Large intestine (tissue), 3 donors: ENCODE data around the gene TGFBR2. TPM values are rescaled to one million over a fixed set of nuclear protein-coding genes. Genes with fewer than 3 reads are reported as not detected.
A peak's percentile ranks its signal among the peaks of the same experiment; 100 is the strongest.

Experiments
- DNase-seq, 2 donors: peaks; one replicate each; pipeline versions ENCODE4 v3.0.0 to v3.0.0-alpha.2; 2013
- H3K27ac ChIP-seq: one replicate; pipeline ENCODE4 v1.5.1; 2013; ENCODE audit warnings: low read length
- H3K27me3 ChIP-seq: 2 replicates; pipeline ENCODE4 v1.6.1; 2013; ENCODE audit warnings: low read length; ENCODE audit not compliant: control insufficient read depth, insufficient read depth
- H3K36me3 ChIP-seq: 2 replicates; pipeline ENCODE4 v1.6.1; 2013; ENCODE audit warnings: low read length; ENCODE audit not compliant: control insufficient read depth, insufficient read depth
- H3K4me1 ChIP-seq: one replicate; pipeline ENCODE4 v1.6.1; 2013; ENCODE audit warnings: low read length; ENCODE audit not compliant: control insufficient read depth, insufficient read depth
- H3K4me3 ChIP-seq: one replicate; pipeline ENCODE4 v1.5.1; 2013; ENCODE audit warnings: low read length
- H3K9me3 ChIP-seq: one replicate; pipeline ENCODE4 v1.6.1; 2013; ENCODE audit warnings: mild to moderate bottlenecking, low read depth, low read length, moderate library complexity; ENCODE audit not compliant: control insufficient read depth
- WGBS: methylation state at CpG from one replicate; pipeline ENCODE4 v1.1.5; 2013; ENCODE audit warnings: low lambda C conversion rate; ENCODE audit not compliant: insufficient coverage; 5-methylcytosine and 5-hydroxymethylcytosine counted together
- polyA plus RNA-seq: library from polyadenylated mRNA; unstranded; fragments of 120-200 nt; gene quantifications from one replicate; pipeline ENCODE4 v1.2.1, GENCODE V29; 2013

The TGFBR2 gene
- polyA plus RNA-seq, 1 donor: 62.9 TPM

DNA sequence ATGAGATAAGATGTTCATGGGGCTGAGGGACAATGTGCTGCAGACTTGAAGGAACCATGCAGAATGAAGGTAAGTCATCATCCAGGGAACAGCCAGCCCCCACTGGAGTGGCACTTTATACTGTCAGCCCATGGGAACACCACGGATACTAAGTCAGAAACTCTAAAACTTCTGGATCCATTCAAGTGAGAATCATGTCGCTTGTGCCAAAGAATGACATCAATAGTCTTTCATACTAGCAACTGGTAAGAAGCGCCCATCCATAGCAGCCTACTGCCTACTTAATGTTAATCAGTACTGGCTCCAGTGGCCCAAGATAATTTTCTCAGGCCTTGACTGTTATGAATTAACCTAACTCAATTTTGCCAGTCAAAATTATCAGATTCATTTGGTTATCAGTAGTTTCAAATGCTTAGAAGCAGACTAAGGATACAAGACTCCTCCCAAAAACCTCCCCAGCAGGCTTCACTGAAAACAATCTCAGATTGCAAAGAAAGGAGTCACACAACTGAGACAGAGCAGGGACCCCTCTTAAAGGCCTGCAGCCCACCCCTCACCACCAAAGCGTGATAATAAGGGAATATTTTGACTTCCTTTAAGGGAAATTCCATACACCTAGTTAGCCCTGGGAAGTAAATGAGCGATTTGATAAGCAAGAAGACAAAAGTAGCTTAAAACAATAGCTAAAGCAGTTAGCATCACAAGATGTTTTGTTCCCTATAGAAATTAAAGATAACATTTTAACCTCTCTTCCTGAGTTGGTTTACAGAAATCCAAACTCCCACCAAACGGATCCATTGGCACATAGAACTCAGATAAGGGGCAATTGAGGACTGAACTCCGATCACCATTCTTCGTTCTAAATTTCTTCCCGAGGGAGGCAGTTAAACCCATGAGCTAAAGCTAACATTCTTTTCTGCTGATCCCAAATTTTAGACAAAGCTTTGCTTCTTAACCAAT lies 98.8 kb downstream of the TGFBR2 start:
- Histone ChIP-seq H3K4me3 (no peak overlapping the region), H3K27me3 (no peaks in the 10 kb centered on the region), H3K36me3 (no peaks in the 10 kb centered on the region), H3K9me3 (peaks cover 4% of the 10 kb centered on the region), H3K4me1 (no peaks in the 10 kb centered on the region), H3K27ac (no peak overlapping the region)
- 40% methylated on average over 1 of the region's 9 CpGs for WGBS
- DNase-seq: no peak

DNA sequence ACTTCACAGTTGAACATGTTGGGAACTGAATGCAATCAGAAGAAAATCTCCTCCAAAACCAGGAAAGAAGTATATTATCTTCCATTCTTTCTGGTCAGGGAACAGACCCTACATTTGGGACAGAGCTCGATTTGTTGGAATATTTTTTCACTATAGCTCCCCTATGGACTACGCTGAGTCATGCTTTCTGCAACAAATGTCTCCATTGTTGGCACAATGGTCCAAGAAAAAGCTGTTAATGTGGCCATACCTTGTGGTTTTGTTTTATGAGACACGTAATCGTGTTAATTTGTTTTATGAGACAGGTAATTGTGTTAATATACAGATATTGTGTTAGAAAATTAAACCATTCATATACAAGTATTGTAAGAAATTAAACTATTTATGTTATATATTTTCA lies 101.4 kb downstream of the TGFBR2 start:
- Histone ChIP-seq H3K36me3 (no peaks in the 10 kb centered on the region), H3K4me3 (no peak overlapping the region), H3K27me3 (no peaks in the 10 kb centered on the region), H3K9me3 (peaks cover 4% of the 10 kb centered on the region), H3K4me1 (no peaks in the 10 kb centered on the region), H3K27ac (no peak overlapping the region)
- no peak for DNase-seq
- 100% methylated on average over 2 of the region's 4 CpGs for WGBS

DNA sequence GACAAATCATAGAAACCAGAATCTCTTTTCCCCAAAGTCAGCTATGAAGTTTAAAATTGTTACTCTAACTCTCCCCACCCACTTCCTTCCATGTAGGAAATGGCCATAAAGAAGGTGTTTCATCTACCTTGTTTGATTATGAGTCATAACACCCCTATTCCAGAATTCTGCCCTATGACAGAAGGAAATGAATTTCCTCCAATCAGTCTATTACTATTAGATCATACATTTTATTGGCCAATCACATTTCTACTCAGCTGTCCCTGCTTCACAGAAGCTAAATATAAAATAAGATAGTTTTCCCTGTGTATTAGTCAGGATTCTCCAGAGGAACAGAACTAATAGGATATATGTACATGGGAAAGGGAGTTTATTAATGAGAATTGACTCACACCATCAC lies 102.1 kb downstream of the TGFBR2 start:
- Histone ChIP-seq H3K4me1 (no peaks in the 10 kb centered on the region), H3K27ac (no peak overlapping the region), H3K36me3 (no peaks in the 10 kb centered on the region), H3K4me3 (no peak overlapping the region), H3K9me3 (no peaks in the 10 kb centered on the region), H3K27me3 (no peaks in the 10 kb centered on the region)
- DNase-seq: no peak

DNA sequence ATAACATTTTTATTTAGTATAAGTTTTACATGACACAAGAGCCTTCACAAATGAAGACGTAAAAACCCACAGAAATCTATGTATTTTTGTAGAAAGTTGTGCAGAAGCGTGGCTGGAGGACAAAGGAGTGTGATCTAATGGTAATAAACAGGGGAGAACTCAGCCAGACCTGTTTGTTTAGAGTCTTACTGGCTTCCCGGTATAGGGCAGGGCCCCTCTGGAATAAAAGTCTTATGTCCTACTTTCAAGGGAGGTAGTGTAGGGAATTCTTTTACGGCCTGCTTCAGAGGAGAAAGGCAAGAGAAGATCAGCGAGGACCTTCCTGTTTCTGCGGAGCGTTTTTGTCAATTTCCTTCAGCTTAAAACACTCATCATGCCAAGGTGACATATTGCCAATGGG lies 103.6 kb downstream of the TGFBR2 start:
- Histone ChIP-seq H3K4me3 (no peak overlapping the region), H3K27ac (no peak overlapping the region), H3K36me3 (no peaks in the 10 kb centered on the region), H3K4me1 (no peaks in the 10 kb centered on the region), H3K27me3 (no peaks in the 10 kb centered on the region), H3K9me3 (no peaks in the 10 kb centered on the region)
- DNase-seq: peak in 1 of 2 donors; percentile 17
- 50% methylated on average over 1 of the region's 7 CpGs for WGBS

DNA sequence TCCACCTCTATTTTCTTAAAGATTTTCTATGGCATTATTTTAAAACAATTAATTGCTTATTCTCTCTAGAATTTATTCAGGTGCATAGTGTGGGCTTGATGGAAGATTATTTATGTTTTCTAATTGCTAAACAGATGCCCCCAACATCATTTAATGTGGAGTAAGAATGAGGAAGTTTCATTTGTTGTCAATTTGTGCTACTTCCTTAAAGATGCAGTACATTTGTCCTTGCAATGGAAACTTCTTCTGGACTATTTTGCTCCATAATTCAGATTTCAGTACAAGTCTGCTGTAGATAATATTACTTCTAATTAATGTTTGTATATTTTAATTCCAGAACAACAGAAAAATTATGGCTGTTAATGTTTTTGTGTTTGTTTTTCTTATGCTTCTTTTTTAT lies 104.8 kb downstream of the TGFBR2 start:
- H3K27me3 ChIP-seq: no peaks in the 10 kb centered on the region
- H3K27ac ChIP-seq: no peak overlapping the region
- H3K4me1 ChIP-seq: no peaks in the 10 kb centered on the region

DNA sequence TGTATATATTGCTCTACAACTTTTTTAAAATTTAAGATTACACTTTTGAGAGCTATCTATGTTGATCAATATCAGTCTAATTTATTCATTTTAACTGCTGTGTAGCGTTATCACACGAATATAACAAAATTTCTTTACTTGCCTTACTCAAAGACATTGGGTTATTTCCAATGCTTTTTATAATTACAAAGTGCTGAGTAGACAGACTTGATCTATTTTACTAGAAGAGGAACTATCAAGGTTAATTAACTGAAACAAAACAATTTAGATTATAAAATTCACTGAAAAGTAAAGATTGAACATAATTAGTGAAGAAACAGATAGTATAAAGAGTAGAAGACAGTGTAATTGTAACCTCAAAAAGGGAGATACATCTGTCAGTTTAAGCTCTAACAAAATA lies 105.5 kb downstream of the TGFBR2 start:
- Histone ChIP-seq H3K4me1 (no peaks in the 10 kb centered on the region), H3K27me3 (no peaks in the 10 kb centered on the region), H3K4me3 (no peak overlapping the region), H3K36me3 (no peaks in the 10 kb centered on the region), H3K27ac (no peak overlapping the region), H3K9me3 (no peaks in the 10 kb centered on the region)
- DNase-seq: no peak
- 93% methylated on average over 2 of the region's 2 CpGs for WGBS

More for the DNA sequence above, 104.8 kb downstream of the TGFBR2 start:
- Histone ChIP-seq H3K4me3 (no peak overlapping the region), H3K36me3 (no peaks in the 10 kb centered on the region), H3K9me3 (no peaks in the 10 kb centered on the region)
- no peak for DNase-seq

DNA sequence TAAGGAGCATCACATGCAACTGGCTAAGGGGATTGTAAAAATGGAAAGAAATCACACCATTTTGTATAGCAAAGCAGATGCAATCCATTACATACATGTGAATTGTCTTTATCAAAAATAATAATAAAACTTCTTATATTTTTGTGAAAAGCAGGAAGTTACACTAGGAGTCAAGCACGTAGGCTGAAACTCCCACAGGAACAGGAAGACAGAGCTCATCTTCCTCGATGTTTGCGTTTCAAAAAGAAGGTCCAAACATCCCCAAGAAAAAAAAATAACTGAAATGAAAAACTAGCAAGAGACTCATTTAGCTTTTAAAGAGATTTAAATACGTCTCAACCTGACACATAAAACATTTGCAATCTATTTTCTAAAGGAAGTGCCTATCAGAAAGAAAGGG lies 106.6 kb downstream of the TGFBR2 start:
- no peak for DNase-seq
- 89% methylated on average over 4 of the region's 4 CpGs for WGBS
- Histone ChIP-seq H3K27me3 (no peaks in the 10 kb centered on the region), H3K36me3 (no peaks in the 10 kb centered on the region), H3K9me3 (no peaks in the 10 kb centered on the region), H3K4me3 (no peak overlapping the region), H3K27ac (no peak overlapping the region), H3K4me1 (no peaks in the 10 kb centered on the region)

DNA sequence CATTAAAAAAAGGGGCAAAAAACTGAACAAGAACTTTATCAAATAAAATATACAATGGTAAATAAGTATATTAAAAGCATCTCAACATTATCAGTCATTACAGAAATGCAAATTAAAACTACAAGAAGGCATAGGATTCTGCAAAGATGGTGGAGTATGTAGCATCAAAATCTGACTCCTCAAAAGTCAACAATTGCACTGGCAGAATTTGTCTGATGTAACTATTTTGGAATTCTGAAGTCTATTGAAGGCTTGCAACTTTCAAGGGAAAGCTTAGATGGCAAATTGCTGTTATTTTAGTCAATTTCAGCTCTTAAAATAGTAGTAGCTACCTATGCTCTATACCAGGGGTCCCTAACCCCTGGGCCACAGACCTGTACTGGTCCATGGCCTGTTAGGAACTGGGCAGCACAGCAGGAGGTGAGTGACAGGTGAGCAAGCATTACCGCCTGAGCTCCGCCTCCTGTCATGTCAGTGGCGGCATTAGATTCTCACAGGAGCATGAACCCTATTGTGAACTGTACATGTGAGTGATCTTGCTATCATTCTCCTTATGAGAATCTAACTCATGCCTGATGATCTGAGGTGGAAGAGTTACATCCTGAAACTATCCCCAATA lies 107.6 kb downstream of the TGFBR2 start:
- DNase-seq: no peak
- no CpG with 5 or more reads among the region's 3 CpGs for WGBS
- no peak overlapping the region for H3K27ac ChIP-seq

DNA sequence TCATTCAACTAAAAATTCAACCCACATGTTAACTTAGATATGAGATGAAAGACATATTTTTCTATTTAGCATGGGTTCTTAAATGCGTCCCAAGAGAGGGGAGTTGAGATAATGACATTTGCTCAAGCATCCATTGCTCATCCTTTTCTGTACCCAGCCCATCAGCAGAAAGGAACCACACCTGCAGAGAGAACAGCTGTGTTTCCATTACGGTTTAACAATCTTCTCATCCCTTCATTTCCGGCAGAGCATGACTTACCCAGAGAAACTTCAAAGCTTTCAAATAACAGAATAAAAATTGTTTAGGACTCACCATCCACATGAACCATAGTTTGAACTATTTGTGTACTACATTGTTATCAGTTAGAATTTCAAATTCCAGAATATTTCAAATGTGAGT lies 113.1 kb downstream of the TGFBR2 start:
- Histone ChIP-seq H3K9me3 (no peaks in the 10 kb centered on the region), H3K36me3 (no peaks in the 10 kb centered on the region), H3K4me3 (no peak overlapping the region), H3K4me1 (peaks cover 3% of the 10 kb centered on the region), H3K27ac (no peak overlapping the region), H3K27me3 (no peaks in the 10 kb centered on the region)
- WGBS: 100% methylated on average over 2 of the region's 3 CpGs
- DNase-seq: no peak

More for the DNA sequence above, 107.6 kb downstream of the TGFBR2 start:
- no peaks in the 10 kb centered on the region for H3K4me1 ChIP-seq
- no peak overlapping the region for H3K4me3 ChIP-seq
- H3K27me3 ChIP-seq: no peaks in the 10 kb centered on the region
- no peaks in the 10 kb centered on the region for H3K9me3 ChIP-seq
- no peaks in the 10 kb centered on the region for H3K36me3 ChIP-seq

DNA sequence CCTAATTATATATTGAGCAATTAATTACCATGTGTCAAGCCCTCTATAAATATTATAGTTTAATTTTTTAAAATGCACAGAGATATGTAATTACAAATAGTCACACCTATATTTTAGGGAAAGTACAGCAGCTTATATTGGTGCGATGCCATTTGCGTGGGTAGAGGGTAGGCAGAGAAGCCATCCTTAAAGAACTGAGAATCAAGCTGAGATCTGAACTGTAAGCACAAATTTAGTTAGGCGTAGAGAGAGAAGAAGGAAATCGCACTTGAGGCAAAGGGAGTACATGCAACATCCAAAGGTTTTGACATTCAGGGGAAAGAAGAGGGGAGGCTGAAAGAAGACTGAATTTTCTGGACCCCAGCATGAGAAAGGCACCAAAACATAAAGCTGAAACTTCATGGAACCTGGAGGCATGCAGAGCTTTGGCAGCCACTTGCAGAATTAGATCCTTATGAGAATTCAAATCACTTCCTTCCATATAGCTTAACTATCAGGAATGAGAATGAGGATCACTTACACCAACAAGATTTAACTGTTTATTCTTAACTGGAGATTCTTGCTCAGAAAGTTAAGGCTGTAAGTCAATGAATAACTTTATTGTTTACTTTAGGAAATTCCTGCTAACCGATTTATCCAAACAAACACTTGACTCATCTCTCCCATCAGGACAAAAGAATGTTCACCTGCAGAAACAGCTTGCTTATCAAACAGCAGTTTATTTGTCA lies 114.3 kb downstream of the TGFBR2 start:
- 0% methylated on average over 1 of the region's 5 CpGs for WGBS
- DNase-seq: peak; percentile 28 to 53
- H3K27ac ChIP-seq: no peak overlapping the region

More for the DNA sequence above, 114.3 kb downstream of the TGFBR2 start:
- no peaks in the 10 kb centered on the region for H3K27me3 ChIP-seq
- peaks cover 3% of the 10 kb centered on the region for H3K4me1 ChIP-seq
- H3K4me3 ChIP-seq: no peak overlapping the region
- H3K9me3 ChIP-seq: no peaks in the 10 kb centered on the region
- H3K36me3 ChIP-seq: no peaks in the 10 kb centered on the region
